GM12873 (cell line): ENCODE data around the gene AP1B1.

Source experiments
- TF ChIP-seq, protein P1 (sequence below): IDR thresholded peaks from 2 replicates; pipeline ENCODE4 v1.5.1; 2012; ENCODE audit warnings: low read depth, mild to moderate bottlenecking, moderate library complexity, low read length, control low read depth; ENCODE audit not compliant: insufficient read depth; ENCODE audit errors: missing control alignments

Gene AP1B1

DNA sequence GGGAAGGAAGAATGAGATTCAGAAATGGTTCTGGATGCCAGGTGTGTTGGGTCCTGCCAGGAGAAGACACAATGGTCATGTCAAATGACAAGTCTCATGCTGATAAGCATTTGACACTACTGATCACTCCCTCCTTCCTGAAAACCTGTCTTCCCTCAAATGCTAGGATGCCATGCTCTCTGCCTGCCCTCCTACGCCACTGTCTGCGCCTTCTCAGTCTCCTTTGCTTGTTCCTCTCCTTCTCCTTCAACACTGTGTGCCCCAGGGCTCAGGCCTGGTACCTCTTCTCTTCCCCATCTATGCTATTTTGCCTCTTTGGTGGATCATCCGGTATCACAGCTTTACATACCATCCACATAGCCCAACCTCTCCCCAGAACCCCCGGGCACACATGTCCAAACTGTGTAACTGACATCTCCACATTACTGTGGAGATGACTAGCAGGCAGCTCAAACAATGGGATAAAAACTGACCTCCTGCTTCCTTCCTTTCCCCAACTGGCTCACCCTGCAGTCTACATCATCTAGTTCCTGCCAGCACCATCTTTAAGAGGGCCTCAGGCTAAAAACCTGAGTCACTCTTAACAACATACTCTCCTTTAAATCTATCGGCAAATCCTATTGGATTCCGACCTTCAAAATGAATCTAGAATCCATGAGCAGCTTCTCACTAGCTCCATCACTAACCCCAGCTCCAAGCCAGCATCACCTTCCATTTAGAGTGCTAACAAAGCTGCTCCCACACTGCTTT, 8.2 kb downstream of the AP1B1 start:
- TF ChIP-seq, protein P1, sequence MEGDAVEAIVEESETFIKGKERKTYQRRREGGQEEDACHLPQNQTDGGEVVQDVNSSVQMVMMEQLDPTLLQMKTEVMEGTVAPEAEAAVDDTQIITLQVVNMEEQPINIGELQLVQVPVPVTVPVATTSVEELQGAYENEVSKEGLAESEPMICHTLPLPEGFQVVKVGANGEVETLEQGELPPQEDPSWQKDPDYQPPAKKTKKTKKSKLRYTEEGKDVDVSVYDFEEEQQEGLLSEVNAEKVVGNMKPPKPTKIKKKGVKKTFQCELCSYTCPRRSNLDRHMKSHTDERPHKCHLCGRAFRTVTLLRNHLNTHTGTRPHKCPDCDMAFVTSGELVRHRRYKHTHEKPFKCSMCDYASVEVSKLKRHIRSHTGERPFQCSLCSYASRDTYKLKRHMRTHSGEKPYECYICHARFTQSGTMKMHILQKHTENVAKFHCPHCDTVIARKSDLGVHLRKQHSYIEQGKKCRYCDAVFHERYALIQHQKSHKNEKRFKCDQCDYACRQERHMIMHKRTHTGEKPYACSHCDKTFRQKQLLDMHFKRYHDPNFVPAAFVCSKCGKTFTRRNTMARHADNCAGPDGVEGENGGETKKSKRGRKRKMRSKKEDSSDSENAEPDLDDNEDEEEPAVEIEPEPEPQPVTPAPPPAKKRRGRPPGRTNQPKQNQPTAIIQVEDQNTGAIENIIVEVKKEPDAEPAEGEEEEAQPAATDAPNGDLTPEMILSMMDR, result no peak

DNA sequence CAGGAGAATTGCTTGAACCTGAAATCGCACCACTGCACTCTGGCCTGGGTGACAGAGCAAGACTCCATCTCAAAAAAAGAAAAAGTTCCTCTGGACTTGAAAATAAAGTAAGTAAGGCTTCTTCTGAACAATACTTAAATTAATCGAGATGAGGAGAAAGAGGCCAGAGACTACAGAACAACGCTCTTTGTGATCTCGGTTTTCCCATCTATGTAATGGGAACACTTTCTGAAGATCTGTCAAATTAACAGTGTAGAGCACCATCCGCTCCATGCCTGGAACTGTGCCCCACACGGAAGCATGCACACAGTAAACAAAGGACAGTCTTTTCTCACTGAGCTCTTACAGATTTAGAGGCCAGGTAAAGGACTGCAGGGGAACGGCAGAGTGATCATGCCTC, 9.1 kb downstream of the AP1B1 start:
- TF ChIP-seq, protein P1, result no peak

GRCh38 chr22:29377979-29378378, 10.4 kb downstream of the AP1B1 start:
- TF ChIP-seq, protein P1, result no peak

- TF ChIP-seq, protein P1, result no peak
These were observed 12.8 kb downstream of the AP1B1 start for GRCh38 chr22:29375398-29376076.

DNA sequence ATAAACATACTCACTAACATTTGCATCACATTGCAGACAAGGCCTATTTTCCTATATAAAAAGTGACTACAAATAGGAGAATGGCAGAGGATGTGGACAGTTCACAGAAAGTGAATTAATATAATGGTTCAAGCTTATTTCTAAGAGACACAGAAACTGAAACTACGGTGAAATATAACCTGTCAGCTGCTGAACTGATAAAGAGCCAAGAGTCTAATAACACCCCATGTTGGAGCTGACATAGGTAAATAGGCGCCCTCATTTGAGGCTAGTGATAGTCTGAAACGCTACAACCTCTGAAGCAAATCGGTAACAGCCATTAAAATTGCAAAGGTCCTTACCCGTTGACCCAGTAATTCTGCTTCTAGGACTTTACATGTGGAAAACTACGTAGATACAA, 14.0 kb downstream of the AP1B1 start:
- TF ChIP-seq, protein P1, result no peak

- TF ChIP-seq, protein P1, result no peak
These were observed 17.8 kb downstream of the AP1B1 start for GRCh38 chr22:29370537-29370936.

DNA sequence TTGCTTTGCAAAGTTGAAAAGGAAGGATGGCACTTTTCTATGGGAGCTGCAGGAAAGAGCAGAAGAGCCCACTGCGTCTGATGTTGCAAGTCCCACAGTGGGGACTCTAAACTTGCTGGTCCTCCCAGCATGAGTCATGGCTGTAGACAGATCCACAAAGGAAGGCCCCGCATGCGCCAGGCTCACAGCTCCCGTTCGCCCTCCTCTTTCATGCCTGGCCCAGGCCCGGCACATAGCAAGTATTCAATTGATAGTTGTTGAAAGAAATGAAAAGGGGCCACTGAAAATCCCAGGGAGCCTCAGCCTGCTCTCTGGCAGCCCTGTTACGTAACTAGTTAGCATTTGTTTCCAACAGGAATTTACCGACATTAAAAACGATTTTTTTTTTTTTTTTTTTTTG, 18.9 kb downstream of the AP1B1 start:
- TF ChIP-seq, protein P1, result no peak
